OCI-LY7 (cell line): ENCODE measurements around the gene HORMAD2. TPM values are rescaled to one million over a fixed set of nuclear protein-coding genes. Genes with fewer than 3 reads are reported as not detected.

ENCODE experiments used
- BruUV-seq: library from RNA; stranded (reverse); fragments of 400-500 nt; replicated peaks from 2 replicates; lab custom pipeline; 2021; lab: Mats Ljungman, UMichigan
- CTCF ChIA-PET: fragments of 300-600 bp; sonication (Branson Sonifier 250); formaldehyde crosslinking; loops from one replicate; lab custom pipeline; 2022; ENCODE audit warnings: antibody characterized with exemption; ENCODE audit not compliant: unreplicated experiment; lab: Charles Lee
- POLR2A ChIA-PET: fragments of 300-600 bp; sonication (Branson Sonifier 250); formaldehyde crosslinking; loops from one replicate; lab custom pipeline; 2022; ENCODE audit warnings: antibody characterized with exemption; lab: Charles Lee
- DNase-seq: peaks from one replicate; pipeline ENCODE4 v3.0.0-alpha.2; 2015; ENCODE audit warnings: low spot score
- H2AFZ ChIP-seq: fragments of 200-600 bp; sonication (generic), shearing (Covaris generic); 2 replicates; pipeline ENCODE4 v1.6.1; 2014; ENCODE audit warnings: mild to moderate bottlenecking, antibody characterized with exemption, low read length, moderate library complexity
- H3K27ac ChIP-seq: fragments of 200-600 bp; sonication (generic); 2 replicates; pipeline ENCODE4 v1.5.1; 2014; ENCODE audit warnings: mixed run types, low read depth, mild to moderate bottlenecking, moderate library complexity, low read length, inconsistent platforms; ENCODE audit not compliant: poor library complexity, severe bottlenecking
- H3K36me3 ChIP-seq: fragments of 200-600 bp; sonication (generic); 2 replicates; pipeline ENCODE4 v1.6.1; 2014; ENCODE audit warnings: mild to moderate bottlenecking, antibody characterized with exemption, low read length, moderate library complexity, mixed read lengths; ENCODE audit not compliant: insufficient read depth
- H3K4me1 ChIP-seq: fragments of 200-600 bp; sonication (generic); 2 replicates; pipeline ENCODE4 v1.5.1; 2014; ENCODE audit warnings: mild to moderate bottlenecking, low read length; ENCODE audit not compliant: insufficient read depth, poor library complexity, severe bottlenecking
- H3K4me2 ChIP-seq: fragments of 200-600 bp; sonication (generic); 2 replicates; pipeline ENCODE4 v1.6.1; 2014; ENCODE audit warnings: mild to moderate bottlenecking, low read length
- H3K4me3 ChIP-seq: fragments of 200-600 bp; sonication (generic); 2 replicates; pipeline ENCODE4 v1.5.1; 2014; ENCODE audit warnings: mild to moderate bottlenecking, low read depth, low read length; ENCODE audit not compliant: poor library complexity, severe bottlenecking
- H3K79me2 ChIP-seq: fragments of 200-600 bp; sonication (generic); 2 replicates; pipeline ENCODE4 v1.6.1; 2016; ENCODE audit warnings: low read depth, mild to moderate bottlenecking, low read length, moderate library complexity, mixed read lengths; ENCODE audit not compliant: insufficient read depth
- H3K9me2 ChIP-seq: fragments of 200-600 bp; sonication (generic); 2 replicates; pipeline ENCODE4 v1.6.1; 2016; ENCODE audit warnings: mild to moderate bottlenecking, low read length, mixed read lengths; ENCODE audit not compliant: insufficient read depth
- H3K9me3 ChIP-seq: fragments of 200-600 bp; sonication (generic); 2 replicates; pipeline ENCODE4 v1.6.1; 2014; ENCODE audit warnings: mild to moderate bottlenecking, mixed run types, low read length, mixed read lengths
- H4K20me1 ChIP-seq: fragments of 200-600 bp; sonication (generic); 2 replicates; pipeline ENCODE4 v1.6.1; 2014; ENCODE audit warnings: mild to moderate bottlenecking, antibody characterized with exemption, low read length, moderate library complexity, mixed read lengths; ENCODE audit not compliant: insufficient read depth
- EZH2phosphoT487 ChIP-seq: fragments of 200-600 bp; sonication (generic); IDR thresholded peaks from 2 replicates; pipeline ENCODE4 v1.6.1; 2018; ENCODE audit warnings: low read depth, borderline replicate concordance, mild to moderate bottlenecking, mixed run types, antibody characterized with exemption, low read length, moderate library complexity, mixed read lengths
- intact Hi-C: fragments of 100-400 bp; cut with micrococcal nuclease; formaldehyde crosslinking; loops from one replicate; pipeline ENCODE4 v1.10.0; 2022; ENCODE audit not compliant: unreplicated experiment
- total RNA-seq, 2 experiments: library from RNA; depleted of rRNA in 1 of 2; stranded (reverse); fragments of >200 nt in 1 of 2; shearing (Covaris generic) in 1 of 2; gene quantifications; 2 replicates each; pipeline ENCODE4 v1.2.3, GENCODE V29; 2014 to 2022
- TF ChIP-seq, protein P1 (sequence below): fragments of 200-600 bp; sonication (generic); conservative IDR thresholded peaks from 2 replicates; pipeline ENCODE4 v1.5.1; 2014; ENCODE audit warnings: mild to moderate bottlenecking, antibody characterized with exemption, low read length, moderate library complexity, mixed read lengths

HORMAD2 gene
- total RNA-seq, 2 experiments from 2014 or later, result not detected

DNA sequence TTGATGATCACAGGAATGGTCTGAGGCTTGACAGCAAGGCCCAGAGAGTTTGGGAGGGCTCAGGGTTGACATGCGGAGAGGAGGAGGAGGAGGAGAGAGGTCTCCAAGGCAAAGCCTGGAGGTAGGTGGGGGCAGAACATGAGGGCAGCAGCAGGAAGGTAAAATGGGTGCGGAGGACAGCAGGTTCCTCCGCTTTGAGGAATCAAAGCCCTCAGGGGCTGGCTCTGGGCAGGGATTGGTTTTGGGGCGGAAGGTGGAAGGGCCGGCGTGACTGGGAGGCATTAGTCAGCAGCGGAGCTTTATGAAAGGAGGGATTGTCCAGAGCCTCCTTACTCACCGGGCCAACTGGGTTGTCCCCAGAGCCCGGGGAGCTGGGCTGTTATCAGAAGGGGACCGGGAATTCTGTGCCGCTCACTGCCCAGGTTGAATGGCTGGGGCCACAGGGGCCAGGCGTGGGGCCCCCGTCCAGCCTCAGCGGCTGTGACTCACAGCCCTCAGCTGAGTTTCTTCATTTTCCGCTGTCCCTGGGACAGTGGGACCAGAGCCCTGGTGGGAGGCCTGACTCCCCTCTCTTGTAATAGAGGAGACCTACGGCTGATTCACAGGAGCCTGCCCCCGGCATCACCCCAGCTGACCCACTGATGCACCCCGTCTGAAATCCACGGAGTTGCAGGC, 130.1 kb downstream of the HORMAD2 start:
- no peaks in the 10 kb centered on the region for H3K4me1 ChIP-seq

DNA sequence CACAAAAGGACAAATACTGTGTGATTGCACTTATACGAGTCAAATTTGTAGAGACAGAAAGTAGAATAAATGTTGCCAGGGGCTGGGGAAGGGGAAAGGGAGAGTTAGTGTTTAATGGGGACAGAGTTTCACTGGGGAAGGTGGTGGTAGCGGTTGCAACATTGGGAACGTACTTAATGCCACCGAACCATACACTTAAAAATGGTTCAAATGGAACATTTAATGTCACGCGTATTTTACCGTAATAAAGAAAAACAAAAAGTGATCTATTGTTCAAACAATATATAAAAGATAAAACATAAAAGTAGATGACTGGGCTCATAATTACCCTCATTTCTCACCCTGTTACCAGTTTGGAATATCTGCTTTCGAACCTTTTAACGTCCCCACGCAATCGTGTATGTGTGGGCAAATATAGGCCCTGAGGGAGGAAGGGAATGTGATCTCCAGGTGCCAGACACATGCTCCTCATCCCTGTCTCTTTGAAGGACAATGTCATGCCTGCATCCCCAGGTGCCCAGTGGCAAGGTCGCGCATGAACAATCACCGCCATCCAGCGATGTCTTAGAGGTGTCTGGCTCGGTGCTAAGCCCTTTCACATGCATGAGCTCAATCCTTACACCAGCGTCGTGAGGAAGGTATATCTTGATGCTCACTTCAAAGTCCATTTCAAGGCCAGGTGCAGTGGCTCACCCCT, 131.0 kb downstream of the HORMAD2 start:
- Histone ChIP-seq H3K9me2 (no peaks in the 10 kb centered on the region), H3K4me3 (no peak overlapping the region), H4K20me1 (no peaks in the 10 kb centered on the region), H3K27ac (no peak overlapping the region), H3K9me3 (no peaks in the 10 kb centered on the region), H2AFZ (no peak overlapping the region), H3K36me3 (no peaks in the 10 kb centered on the region), H3K4me2 (no peak overlapping the region), H3K4me1 (no peaks in the 10 kb centered on the region), H3K79me2 (no peaks in the 10 kb centered on the region)
- ChIA-PET CTCF (no interaction called here), POLR2A (no interaction called here)
- no peak for DNase-seq
- no TSS peak for BruUV-seq
- intact Hi-C loops, result no loop called here
- TF ChIP-seq EZH2phosphoT487, result no peak
- TF ChIP-seq, protein P1, sequence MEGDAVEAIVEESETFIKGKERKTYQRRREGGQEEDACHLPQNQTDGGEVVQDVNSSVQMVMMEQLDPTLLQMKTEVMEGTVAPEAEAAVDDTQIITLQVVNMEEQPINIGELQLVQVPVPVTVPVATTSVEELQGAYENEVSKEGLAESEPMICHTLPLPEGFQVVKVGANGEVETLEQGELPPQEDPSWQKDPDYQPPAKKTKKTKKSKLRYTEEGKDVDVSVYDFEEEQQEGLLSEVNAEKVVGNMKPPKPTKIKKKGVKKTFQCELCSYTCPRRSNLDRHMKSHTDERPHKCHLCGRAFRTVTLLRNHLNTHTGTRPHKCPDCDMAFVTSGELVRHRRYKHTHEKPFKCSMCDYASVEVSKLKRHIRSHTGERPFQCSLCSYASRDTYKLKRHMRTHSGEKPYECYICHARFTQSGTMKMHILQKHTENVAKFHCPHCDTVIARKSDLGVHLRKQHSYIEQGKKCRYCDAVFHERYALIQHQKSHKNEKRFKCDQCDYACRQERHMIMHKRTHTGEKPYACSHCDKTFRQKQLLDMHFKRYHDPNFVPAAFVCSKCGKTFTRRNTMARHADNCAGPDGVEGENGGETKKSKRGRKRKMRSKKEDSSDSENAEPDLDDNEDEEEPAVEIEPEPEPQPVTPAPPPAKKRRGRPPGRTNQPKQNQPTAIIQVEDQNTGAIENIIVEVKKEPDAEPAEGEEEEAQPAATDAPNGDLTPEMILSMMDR, result no peak

More for the DNA sequence above, 130.1 kb downstream of the HORMAD2 start:
- Histone ChIP-seq H3K79me2 (no peaks in the 10 kb centered on the region), H3K4me3 (no peak overlapping the region), H3K36me3 (no peaks in the 10 kb centered on the region), H2AFZ (no peak overlapping the region), H3K27ac (no peak overlapping the region), H4K20me1 (no peaks in the 10 kb centered on the region), H3K4me2 (no peak overlapping the region), H3K9me3 (no peaks in the 10 kb centered on the region), H3K9me2 (no peaks in the 10 kb centered on the region)
- no peak for TF ChIP-seq EZH2phosphoT487
- TF ChIP-seq, protein P1, result no peak
- no TSS peak for BruUV-seq
- DNase-seq, result no peak
- intact Hi-C loops, result no loop called here
- POLR2A ChIA-PET, result no interaction called here
- CTCF ChIA-PET, result no interaction called here
